NOMO-1 treated with DMSO at 0.1 percent for 48 hours (cell line): ENCODE results near the gene GOLGA6D.
"Not testable (repeated sequence)": the region's sequence is repeated elsewhere in the genome, so short reads cannot be mapped to it uniquely, and the experiment has no call there.

Experiments
- DNase-seq: peaks from one replicate; lab custom pipeline; 2025; ENCODE audit not compliant: unreplicated experiment; lab: John Stamatoyannopoulos, UW

Gene GOLGA6D

GRCh38 chr15:75282572-75282971 is at the start of gene GOLGA6D:
Gene GOLGA6D, plus strand, starts transcription at chr15:75282835. Its CDS starts 41 bp downstream, at chr15:75282876.
- DNase-seq = not testable (repeated sequence)

GRCh38 chr15:75233504-75234190 is 49.0 kb upstream of the GOLGA6D start:
- no peak for DNase-seq

GRCh38 chr15:75234191-75234810 is 48.3 kb upstream of the GOLGA6D start:
- no peak for DNase-seq

GRCh38 chr15:75235051-75235673 is 47.5 kb upstream of the GOLGA6D start:
- DNase-seq = no peak

- DNase-seq = no peak
These were observed 46.6 kb upstream of the GOLGA6D start for GRCh38 chr15:75235760-75236729.

- no peak for DNase-seq
These were observed 45.2 kb upstream of the GOLGA6D start for GRCh38 chr15:75237316-75237982.

- no peak for DNase-seq
These were observed 44.5 kb upstream of the GOLGA6D start for GRCh38 chr15:75238150-75238549.

- not testable (repeated sequence) for DNase-seq
These were observed 36.9 kb upstream of the GOLGA6D start for GRCh38 chr15:75245741-75246140.

- DNase-seq = not testable (repeated sequence)
These were observed 33.6 kb upstream of the GOLGA6D start for GRCh38 chr15:75248991-75249390.

- DNase-seq = no peak
These were observed 32.9 kb upstream of the GOLGA6D start for GRCh38 chr15:75249726-75250125.

- DNase-seq = not testable (repeated sequence)
These were observed 31.3 kb upstream of the GOLGA6D start for GRCh38 chr15:75251343-75251742.

- DNase-seq = not testable (repeated sequence)
These were observed 30.4 kb upstream of the GOLGA6D start for GRCh38 chr15:75252285-75252684.

GRCh38 chr15:75258034-75258433 is 24.6 kb upstream of the GOLGA6D start, which contains the start of gene GOLGA6C:
Gene GOLGA6C, plus strand, starts transcription at chr15:75258334. Its CDS starts 265 bp downstream, at chr15:75258599.
- DNase-seq = not testable (repeated sequence)

- DNase-seq = not testable (repeated sequence)
These were observed 23.9 kb upstream of the GOLGA6D start for GRCh38 chr15:75258620-75259343.

GRCh38 chr15:75259873-75260272 is 22.8 kb upstream of the GOLGA6D start:
- not testable (repeated sequence) for DNase-seq

GRCh38 chr15:75273751-75274359 is 8.8 kb upstream of the GOLGA6D start:
- DNase-seq = not testable (repeated sequence)

- DNase-seq = not testable (repeated sequence)
These were observed 8.0 kb upstream of the GOLGA6D start for GRCh38 chr15:75274509-75275107.

GRCh38 chr15:75275617-75276016 is 7.0 kb upstream of the GOLGA6D start:
- DNase-seq = not testable (repeated sequence)

- not testable (repeated sequence) for DNase-seq
These were observed 4.1 kb upstream of the GOLGA6D start for GRCh38 chr15:75278497-75278896.
